GM19372 (cell line): Measurements from ENCODE around the gene GUCY1B1.

ENCODE experiments used
- ATAC-seq: cut with Tn5 transposase; IDR thresholded peaks from one replicate; pipeline ENCODE4 v1.9.1; 2021; ENCODE audit warnings: mild to moderate bottlenecking, low read depth, moderate library complexity; ENCODE audit not compliant: unreplicated experiment

Gene GUCY1B1

DNA sequence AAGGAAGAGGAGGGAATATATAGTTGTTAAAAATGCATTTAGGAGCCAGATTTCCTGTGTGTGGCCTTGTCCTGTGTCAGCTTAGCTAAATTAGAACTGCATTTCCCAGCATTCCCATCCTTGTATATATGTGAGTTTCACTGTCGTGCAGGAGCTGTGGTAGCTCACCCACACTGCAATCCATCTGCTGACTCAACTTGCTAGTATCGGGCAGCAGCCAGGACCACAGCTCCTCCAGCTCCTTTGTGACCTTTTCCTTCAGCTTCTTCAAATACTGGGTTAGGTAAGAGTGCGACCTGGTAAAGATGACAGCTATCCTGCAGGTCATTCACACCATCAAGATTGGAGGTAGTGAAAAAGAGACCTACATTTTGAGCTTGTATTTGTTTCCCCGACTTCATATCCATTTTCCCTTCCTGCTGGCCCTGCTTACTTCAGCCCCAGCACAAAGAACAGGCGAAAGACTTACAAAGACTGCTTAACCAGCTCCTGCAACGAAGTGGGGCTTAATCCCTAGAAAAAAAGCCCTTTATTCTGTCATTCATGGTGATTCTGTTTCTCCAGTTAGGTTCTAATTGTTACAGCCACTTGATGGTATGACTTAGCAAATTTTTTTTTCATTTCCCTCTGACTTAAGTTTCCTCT is 95.9 kb downstream of the GUCY1B1 start:
- ATAC-seq = no peak

DNA sequence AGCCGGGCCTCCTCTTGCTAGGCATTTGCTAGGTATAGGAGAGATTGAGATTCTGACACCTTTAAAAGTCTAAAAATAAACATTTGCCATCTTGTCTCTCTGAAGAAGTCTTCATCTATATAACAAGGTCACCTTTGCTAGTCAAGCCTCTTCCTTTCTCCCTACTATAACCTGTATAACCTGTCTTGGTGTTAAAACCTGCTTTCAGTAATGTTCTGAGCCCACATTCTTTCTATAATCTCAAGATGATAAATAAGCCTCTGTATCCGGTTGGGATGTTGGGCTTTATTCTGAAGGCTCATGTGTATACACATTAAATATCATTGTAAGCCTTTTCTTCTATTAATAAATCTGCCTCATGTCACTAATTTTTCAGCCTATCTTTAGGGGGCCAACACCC is 97.1 kb downstream of the GUCY1B1 start:
- no peak for ATAC-seq
